K562 (cell line): ENCODE data around the gene SLC7A4. TPM values are rescaled to one million over a fixed set of nuclear protein-coding genes. Genes with fewer than 3 reads are reported as not detected.

ENCODE experiments used
- ATAC-seq: fragments of 200-7000 bp; cut with Tn5 transposase; 3 replicates; pipeline ENCODE4 v1.9.1; 2020; ENCODE audit warnings: moderate library complexity
- BruUV-seq: library from RNA; stranded (reverse); fragments of 400-500 nt; replicated peaks from 2 replicates; lab custom pipeline; 2021; lab: Mats Ljungman, UMichigan
- CTCF ChIA-PET: fragments of 300-600 bp; formaldehyde crosslinking; extraction: SDS; loops from one replicate; lab custom pipeline; 2021; ENCODE audit warnings: low intra/inter-chr PET ratio; lab: Yijun Ruan, JAX
- POLR2A ChIA-PET: fragments of 300-600, 350-650 bp; sonication (Branson Sonifier 250); formaldehyde crosslinking; extraction: SDS; loops from one replicate; lab custom pipeline; 2021; ENCODE audit warnings: antibody characterized with exemption, inconsistent platforms; lab: Yijun Ruan, JAX
- DNase-seq, 4 experiments: peaks; one replicate each; pipeline versions ENCODE4 v3.0.0 to v3.0.0-alpha.2; 2011 to 2018; ENCODE audit warnings: low spot score in 3 of 4, mixed read lengths in 3 of 4; ENCODE audit errors: extremely low read depth in 1 of 4
- FAIRE-seq: peaks from 2 replicates; lab custom pipeline; 2011; peaks lifted over from hg19 to GRCh38; lab: Jason Lieb, UNC
- H2AFZ ChIP-seq: 2 replicates; pipeline ENCODE4 v1.6.0; 2011; ENCODE audit warnings: low read depth, low read length, control low read depth, inconsistent platforms
- H3K27ac ChIP-seq: fragments of 200-600 bp; 3 replicates; pipeline ENCODE4 v1.8.0; 2011; ENCODE audit warnings: low read depth, mild to moderate bottlenecking, control low read depth, inconsistent platforms, low read length, moderate library complexity, mixed read lengths; ENCODE audit errors: extremely low read depth
- H3K27me3 ChIP-seq, 2 experiments: fragments of 300-600 bp in 1 of 2; 2 replicates in 1 of 2; 3 replicates in 1 of 2; pipeline versions ENCODE4 v1.6.0 to v1.8.0; 2011; ENCODE audit warnings: inconsistent platforms in 2 of 2, low read length in 2 of 2, mild to moderate bottlenecking in 1 of 2, mixed read lengths in 1 of 2, moderate library complexity in 1 of 2; ENCODE audit not compliant: control insufficient read depth in 2 of 2, insufficient read depth in 2 of 2
- H3K36me3 ChIP-seq: fragments of 300-600 bp; 3 replicates; pipeline ENCODE4 v1.8.0; 2011; ENCODE audit warnings: mild to moderate bottlenecking, low read length, inconsistent platforms; ENCODE audit not compliant: control insufficient read depth, insufficient read depth
- H3K4me1 ChIP-seq, 2 experiments: fragments of 200-600 bp in 1 of 2; replicated peaks in 1 of 2; 2 replicates in 1 of 2; 3 replicates in 1 of 2; pipeline versions ENCODE4 v1.5.1 to v1.8.0; 2011; ENCODE audit warnings: inconsistent platforms in 2 of 2, low read length in 2 of 2, mild to moderate bottlenecking in 1 of 2, mixed read lengths in 1 of 2, moderate library complexity in 1 of 2; ENCODE audit not compliant: control insufficient read depth in 2 of 2, insufficient read depth in 2 of 2
- H3K4me2 ChIP-seq: 2 replicates; pipeline ENCODE4 v1.6.1; 2011; ENCODE audit warnings: low read length, control low read depth, inconsistent platforms, mixed read lengths; ENCODE audit not compliant: insufficient read depth
- H3K4me3 ChIP-seq: fragments of 200-600 bp; sonication (generic), shearing (Covaris generic); 2 replicates; pipeline ENCODE4 v1.5.1; 2016; ENCODE audit warnings: control low read depth, inconsistent platforms
- H3K79me2 ChIP-seq: fragments of 200-600 bp; 3 replicates; pipeline ENCODE4 v1.8.0; 2011; ENCODE audit warnings: low read length, inconsistent platforms; ENCODE audit not compliant: control insufficient read depth, insufficient read depth
- H3K9ac ChIP-seq, 2 experiments: 2 replicates each; pipeline versions ENCODE4 v1.6.0 to v1.6.1; 2011; ENCODE audit warnings: low read depth in 2 of 2, low read length in 2 of 2, control low read depth in 1 of 2, inconsistent platforms in 1 of 2, mild to moderate bottlenecking in 1 of 2, mixed read lengths in 1 of 2; ENCODE audit not compliant: insufficient read depth in 1 of 2
- H3K9me1 ChIP-seq: one replicate; pipeline ENCODE4 v1.6.0; 2011; ENCODE audit warnings: inconsistent platforms, mild to moderate bottlenecking, low read length, moderate library complexity; ENCODE audit not compliant: control insufficient read depth, insufficient read depth
- H3K9me3 ChIP-seq: replicated peaks from 2 replicates; pipeline ENCODE4 v1.5.1; 2011; ENCODE audit warnings: low read depth, low read length, inconsistent platforms; ENCODE audit not compliant: control insufficient read depth, insufficient read depth
- H4K20me1 ChIP-seq: replicated peaks from 2 replicates; pipeline ENCODE4 v1.6.1; 2011; ENCODE audit warnings: low read length, inconsistent platforms, mixed read lengths; ENCODE audit not compliant: control insufficient read depth, insufficient read depth
- ATF4 ChIP-seq: fragments of 450-650 bp; formaldehyde crosslinking; IDR thresholded peaks from 2 replicates; pipeline ENCODE4 v1.4.0; 2022; ENCODE audit warnings: mild to moderate bottlenecking, moderate library complexity
- FOXK1 ChIP-seq: sonication (generic); formaldehyde crosslinking; IDR thresholded peaks from 2 replicates; pipeline ENCODE4 v1.8.0; 2022; ENCODE audit warnings: missing genetic modification reagents, mild to moderate bottlenecking, borderline replicate concordance
- MLLT1 ChIP-seq, 2 experiments: fragments of 450-650 bp; IDR thresholded peaks; 2 replicates each; pipeline ENCODE4 v1.6.1; 2016
- MYC ChIP-seq, 2 experiments: fragments of 250-450 bp in 1 of 2; sonication (Bioruptor Pico) in 1 of 2; IDR thresholded peaks; 2 replicates each; pipeline versions ENCODE4 v1.5.1 to v1.6.1; 2012 to 2021; ENCODE audit warnings: low read depth in 2 of 2, borderline replicate concordance in 1 of 2, improper control_type of control experiment in 1 of 2, low read length in 1 of 2, mild to moderate bottlenecking in 1 of 2, moderate library complexity in 1 of 2
- NR2C2 ChIP-seq, 2 experiments: fragments of 200-800 bp in 1 of 2; sonication (Bioruptor generic) in 1 of 2; sonication (generic) in 1 of 2; formaldehyde crosslinking in 1 of 2; IDR thresholded peaks; 2 replicates each; pipeline versions ENCODE4 v1.6.1 to v1.8.0; 2016 to 2022; ENCODE audit warnings: mild to moderate bottlenecking in 1 of 2, missing compliant biosample characterization in 1 of 2, missing genetic modification characterization in 1 of 2, missing genetic modification reagents in 1 of 2
- RHOXF2B ChIP-seq: fragments of 250-450 bp; sonication (Bioruptor Pico); conservative IDR thresholded peaks from 2 replicates; pipeline ENCODE4 v1.5.1; 2021
- SMAD2 ChIP-seq: fragments of 150-350 bp; IDR thresholded peaks from 2 replicates; pipeline ENCODE4 v1.6.1; 2014; ENCODE audit warnings: low read depth, mild to moderate bottlenecking, low read length
- ZBTB34 ChIP-seq: fragments of 250-450 bp; sonication (Bioruptor Pico); IDR thresholded peaks from 2 replicates; pipeline ENCODE4 v1.8.0; 2021; ENCODE audit warnings: mild to moderate bottlenecking, moderate library complexity
- ZFP1 ChIP-seq: fragments of 450-650 bp; formaldehyde crosslinking; IDR thresholded peaks from 2 replicates; pipeline ENCODE4 v1.4.0; 2020; ENCODE audit warnings: mild to moderate bottlenecking, mixed read lengths
- ZNF197 ChIP-seq: fragments of 200-800 bp; sonication (Bioruptor generic); IDR thresholded peaks from 2 replicates; pipeline ENCODE4 v1.6.1; 2016; ENCODE audit warnings: low read depth, missing genetic modification characterization, missing compliant biosample characterization
- ZNF408 ChIP-seq: fragments of 250-450 bp; sonication (Bioruptor Pico); IDR thresholded peaks from 2 replicates; pipeline ENCODE4 v1.4.0; 2020; ENCODE audit warnings: low read depth, mild to moderate bottlenecking, moderate library complexity
- ZNF644 ChIP-seq: fragments of 200-800 bp; sonication (Bioruptor generic); IDR thresholded peaks from 2 replicates; pipeline ENCODE4 v1.6.1; 2016; ENCODE audit warnings: low read depth, missing genetic modification characterization, missing compliant biosample characterization
- ZNF785 ChIP-seq: fragments of 250-450 bp; sonication (Bioruptor Pico); IDR thresholded peaks from 2 replicates; pipeline ENCODE4 v1.4.0; 2020; ENCODE audit warnings: mild to moderate bottlenecking
- WGBS: fragments of 100-300 bp; shearing (Covaris generic); methylation state at CpG from one replicate; pipeline ENCODE4 v1.1.6; 2016; ENCODE audit warnings: low coverage, mixed read lengths; ENCODE audit not compliant: insufficient coverage; ENCODE audit errors: missing lambda C conversion rate; 5-methylcytosine and 5-hydroxymethylcytosine counted together
- in situ Hi-C: fragments of 300-500 bp; cut with MboI; formaldehyde crosslinking; loops from 4 replicates; pipeline ENCODE4 v1.15.0; 2018; ENCODE audit warnings: inconsistent platforms, mixed read lengths
- intact Hi-C: fragments of 100-400 bp; cut with micrococcal nuclease; formaldehyde crosslinking; loops from 2 replicates; pipeline ENCODE4 v1.14.2; 2022
- polyA plus RNA-seq, 8 experiments: library from polyadenylated mRNA; depleted of rRNA in 4 of 8; stranded (reverse) in 5 of 8; unstranded in 3 of 8; fragments of >200 nt; fragmentation: Nextera tagmentation in 2 of 8; fragmentation: Illumina TruSeq in 1 of 8; extraction: Ambion mirVana in 2 of 8; extraction: Trizol in 1 of 8; gene quantifications; 2 replicates each; pipeline versions ENCODE4 v1.2.1 to v1.2.3, GENCODE V29; 2011 to 2014; ENCODE audit warnings: inconsistent platforms in 1 of 8, missing spikeins in 1 of 8
- total RNA-seq, 7 experiments: library from RNA; depleted of rRNA in 6 of 7; stranded (reverse); fragments of >200 nt in 6 of 7; fragmentation: Illumina TruSeq in 2 of 7; extraction: Trizol in 2 of 7; gene quantifications; 2 replicates each; pipeline versions ENCODE4 v1.2.1 to v1.2.3, GENCODE V29; 2011 to 2021; ENCODE audit warnings: low replicate concordance in 1 of 7

SLC7A4 gene
- total and polyA plus RNA-seq, 9 of the 15 experiments (the other 6 are each of a cell fraction or from before 2014, with no cell fraction given): not detected

- no peaks in the 10 kb centered on the region for H3K27me3 ChIP-seq
- POLR2A ChIA-PET: interaction anchor here (0.6 to 17.9 kb wide), 9 partner anchors 8 to 387 kb away, joined by 3 to 451 read pairs (median 4); partner anchors contain the start of genes AIFM3, LZTR1, P2RX6 and THAP7
- no peak for DNase-seq
- H3K4me1 ChIP-seq: peaks cover 0 to 65% of the 10 kb centered on the region in 2 experiments; a peak in 2 of 5 replicates
- no peaks in the 10 kb centered on the region for H3K9me3 ChIP-seq
- no peak for FAIRE-seq
- no peaks in the 10 kb centered on the region for H3K79me2 ChIP-seq
- H4K20me1 ChIP-seq: peaks cover 14% of the 10 kb centered on the region; the same call in 1 of the 2 replicates
- in situ Hi-C loops: no loop called here
- ATAC-seq: no peak
- H3K27ac ChIP-seq: no peak overlapping the region
- no peak overlapping the region for H3K4me3 ChIP-seq
- H3K9me1 ChIP-seq: peaks cover 7% of the 10 kb centered on the region
- CTCF ChIA-PET: no interaction called here
- WGBS: 95% methylated on average over 24 of the region's 24 CpGs
- intact Hi-C loops: no loop called here
- H2AFZ ChIP-seq: no peak overlapping the region
- H3K36me3 ChIP-seq: peaks cover 92% of the 10 kb centered on the region
- no TSS peak for BruUV-seq
- no peak overlapping the region for H3K4me2 ChIP-seq
- H3K9ac ChIP-seq: peak overlapping the region in 1 of 2 experiments; percentile 57; a peak in 2 of 4 replicates
- TF ChIP-seq MLLT1 (IDR thresholded peaks at IDR 0.05) (no peak), ZNF644 (tag) (no peak), ZNF785 (CRISPR knock-in tag) (no peak), ZFP1 (CRISPR knock-in tag) (no peak), ZBTB34 (no peak), ATF4 (CRISPR knock-in tag) (no peak), MYC (IDR thresholded peaks at IDR 0.05; ENCODE audit: low read depth, low read length) (no peak), MYC (CRISPR knock-in tag; IDR thresholded peaks at IDR 0.05; ENCODE audit: borderline replicate concordance, low read depth) (0 out of 2 replicates have a peak, but pooled peaks have one; percentile 19), RHOXF2B (CRISPR knock-in tag) (no peak), SMAD2 (no peak), NR2C2 (CRISPR knock-in tag; IDR thresholded peaks at IDR 0.05) (no peak), NR2C2 (tag; IDR thresholded peaks at IDR 0.05) (no peak), FOXK1 (CRISPR knock-in tag) (no peak), ZNF408 (CRISPR knock-in tag) (no peak), ZNF197 (CRISPR knock-in tag) (no peak)
Observed at GRCh38 chr22:20991252-20992055, 40.9 kb downstream of the SLC7A4 start.
